ENCODE measurements around the gene KARS1.

GRCh38 chr16:75620326-75621169 is 26.9 kb downstream of the KARS1 start:
- TF ChIP-seq CTCF (IDR thresholded peaks at IDR 0.05) (no peak), POLR2A (IDR thresholded peaks at IDR 0.05) (no peak), POLR2AphosphoS5 (IDR thresholded peaks at IDR 0.05) (no peak), EP300 (IDR thresholded peaks at IDR 0.05) (no peak)

Measured in gastroesophageal sphincter (tissue), 3 donors.